DMS153 (cell line): ENCODE results near the gene HPCAL4.

Source experiments
- DNase-seq: peaks from one replicate; lab custom pipeline; 2025; lab: John Stamatoyannopoulos, UW

HPCAL4 gene

GRCh38 chr1:39701049-39701439 lies 9.8 kb upstream of the HPCAL4 start:
- peak; percentile 63 for DNase-seq

DNA sequence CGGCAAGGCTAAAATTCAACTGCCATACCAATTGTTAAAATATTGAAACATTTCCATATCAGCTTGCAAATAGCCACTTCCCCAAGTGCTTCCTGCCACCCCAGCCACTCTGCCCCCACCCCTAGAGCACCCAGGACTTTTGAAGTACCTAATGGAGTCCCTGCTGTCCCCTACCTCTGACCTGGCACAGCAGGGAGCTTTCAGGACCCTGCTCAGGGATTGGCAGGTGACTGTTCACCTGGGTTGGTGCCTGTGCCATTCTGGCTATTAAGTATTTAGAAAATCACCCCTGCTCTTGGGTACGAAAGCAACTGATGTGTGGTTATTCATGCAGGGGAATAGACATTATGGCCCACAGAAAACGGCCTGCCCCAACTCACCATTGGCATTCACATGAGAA lies 9.1 kb upstream of the HPCAL4 start:
- DNase-seq: no peak

DNA sequence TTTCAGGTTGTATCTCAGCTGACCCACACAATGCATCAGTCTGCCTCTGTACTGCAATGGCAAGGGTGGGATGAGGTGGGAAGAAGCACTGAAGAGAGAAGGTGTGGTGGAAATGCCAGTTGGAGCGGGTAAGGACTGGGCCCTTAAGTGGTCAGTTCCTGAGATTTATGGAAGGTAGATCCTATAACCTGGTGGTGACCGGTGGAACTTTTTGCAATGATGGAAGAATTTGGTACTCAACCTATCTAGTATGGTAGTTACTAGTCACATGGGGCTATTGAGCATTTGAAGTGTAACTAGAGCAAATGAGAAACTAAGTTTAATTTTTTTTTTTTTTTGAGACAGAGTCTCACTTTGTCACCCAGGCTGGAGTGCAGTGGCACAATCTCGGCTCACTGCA lies 8.2 kb upstream of the HPCAL4 start:
- no peak for DNase-seq

- no peak for DNase-seq
Measured at GRCh38 chr1:39698568-39698967, 7.3 kb upstream of the HPCAL4 start.

DNA sequence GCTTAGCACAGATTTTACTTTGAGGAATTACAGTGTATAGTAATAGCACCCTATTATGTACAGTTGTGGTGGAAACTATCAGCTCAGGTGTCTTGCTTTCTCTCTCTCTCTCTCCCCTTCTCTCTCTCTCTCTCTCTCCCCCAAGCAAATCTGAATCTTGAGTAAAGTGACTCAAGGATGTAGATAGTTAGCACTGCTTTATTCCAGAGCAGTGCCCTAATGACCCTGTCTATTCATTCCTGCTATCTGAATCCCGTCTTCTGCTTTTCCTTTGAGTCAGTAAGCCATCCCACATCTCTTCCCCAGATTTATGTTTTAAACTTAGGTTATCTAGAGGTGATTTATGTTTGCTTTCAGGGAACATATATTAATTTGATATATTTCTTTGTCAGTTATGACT lies 5.2 kb upstream of the HPCAL4 start:
- DNase-seq: no peak

DNA sequence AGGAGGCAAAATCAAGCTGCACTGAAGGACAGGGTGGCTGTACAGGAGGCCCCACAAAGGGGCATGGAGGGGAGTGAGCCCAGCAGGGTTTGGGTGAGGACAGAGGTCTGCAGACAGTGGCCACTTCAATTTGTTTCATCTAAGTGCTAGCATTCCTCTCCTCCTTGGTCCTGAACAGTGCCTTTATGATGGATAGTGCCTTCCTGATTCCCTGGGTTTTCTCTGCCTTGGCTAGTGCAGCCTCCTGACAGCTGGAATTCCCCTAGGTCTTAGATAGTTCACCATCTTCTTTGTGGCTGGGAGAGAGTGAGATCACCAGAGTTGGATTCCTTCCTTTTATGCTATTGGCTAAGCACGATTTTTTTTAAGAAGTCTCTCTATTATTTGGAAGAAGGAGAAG lies 3.8 kb upstream of the HPCAL4 start:
- no peak for DNase-seq

DNA sequence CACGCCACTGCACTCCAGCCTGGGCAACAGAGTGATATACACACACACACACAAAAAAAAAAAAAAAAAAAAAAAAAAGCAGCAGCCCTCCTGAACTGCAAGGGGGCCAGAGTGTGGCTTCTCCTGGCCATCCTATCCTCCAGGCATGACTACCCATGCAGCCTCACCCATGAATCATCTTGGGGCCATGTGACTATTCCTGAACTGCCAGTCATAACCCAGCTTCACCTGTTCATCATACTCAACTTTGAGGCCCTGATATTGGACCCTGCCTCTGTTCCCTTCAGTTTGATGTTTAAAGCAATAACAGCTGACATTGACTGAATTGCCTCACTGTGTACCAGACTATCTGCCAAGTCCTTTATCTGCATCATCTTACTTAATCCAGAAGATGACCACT lies 2.8 kb upstream of the HPCAL4 start:
- DNase-seq: no peak

DNA sequence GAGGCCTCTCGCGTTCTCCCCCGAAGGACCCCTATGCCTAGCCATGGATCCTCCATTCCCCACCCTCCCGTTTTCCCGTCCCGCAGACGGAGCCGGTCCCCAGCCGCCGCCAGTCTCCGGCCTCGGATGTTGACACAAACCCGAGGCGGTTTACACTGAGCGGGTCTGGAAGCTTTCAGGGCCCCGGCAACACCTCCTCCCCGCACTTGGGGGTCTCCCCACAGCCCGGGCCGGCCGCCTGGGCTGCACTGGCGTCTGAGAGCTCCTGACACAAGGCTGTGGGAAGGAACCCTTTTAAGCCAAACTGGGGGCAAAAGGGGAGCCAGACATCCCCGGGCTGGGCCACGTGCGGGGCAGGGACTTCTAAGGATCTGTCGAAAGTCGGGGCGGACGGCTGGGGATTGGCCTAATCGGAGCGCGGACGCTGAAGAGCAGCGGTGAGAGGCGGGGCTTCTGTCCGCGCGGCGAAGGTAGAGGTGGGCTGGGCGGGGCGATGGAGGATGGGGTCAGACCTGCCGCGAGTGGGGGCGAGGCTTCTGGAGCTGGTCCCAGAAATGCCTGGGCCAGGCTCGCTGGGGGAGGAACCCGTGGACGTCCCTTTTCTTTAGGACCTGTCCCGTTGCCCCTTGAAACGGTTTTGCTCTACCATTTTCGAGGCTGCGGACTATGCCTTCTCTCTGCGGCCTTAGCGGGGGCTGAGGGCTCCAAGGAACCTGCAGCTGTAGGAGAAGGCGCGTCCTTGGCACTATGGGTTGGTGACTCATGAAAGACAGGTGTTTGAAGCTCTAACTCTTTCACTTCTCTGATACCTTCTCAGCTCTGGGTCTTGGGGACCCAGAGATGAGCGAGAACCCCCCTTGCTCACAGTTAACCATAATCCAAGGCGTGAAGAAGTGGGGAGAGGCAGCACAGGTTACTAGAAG lies 1.2 kb upstream of the HPCAL4 start:
- DNase-seq: peak; percentile 31

- no peak for DNase-seq
Measured at GRCh38 chr1:39690794-39691382, 345 bp downstream of the HPCAL4 start.

DNA sequence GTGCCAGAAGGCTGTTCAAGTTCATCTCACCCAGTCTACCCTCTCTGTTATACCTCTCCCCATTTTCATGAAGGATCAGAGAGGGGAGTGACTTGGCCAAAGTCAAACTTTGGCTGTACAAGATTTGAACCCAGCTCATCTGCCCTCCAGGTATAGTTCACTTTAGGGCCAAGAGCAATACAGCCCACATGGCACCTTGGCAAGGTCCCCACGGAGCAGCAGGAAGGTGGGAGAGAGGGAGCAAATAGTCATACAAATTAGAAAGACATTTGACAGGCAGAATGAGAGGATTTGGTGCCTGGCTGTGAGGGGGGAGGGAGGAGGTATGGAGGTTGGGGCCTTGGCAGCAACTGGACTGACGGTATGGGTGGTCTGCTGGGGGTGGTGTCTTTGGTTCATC lies 1.0 kb downstream of the HPCAL4 start:
- DNase-seq: no peak

- no peak for DNase-seq
Measured at GRCh38 chr1:39689635-39690034, 1.6 kb downstream of the HPCAL4 start.

- peak; percentile 31 for DNase-seq
Measured at GRCh38 chr1:39689214-39689613, 2.0 kb downstream of the HPCAL4 start.

DNA sequence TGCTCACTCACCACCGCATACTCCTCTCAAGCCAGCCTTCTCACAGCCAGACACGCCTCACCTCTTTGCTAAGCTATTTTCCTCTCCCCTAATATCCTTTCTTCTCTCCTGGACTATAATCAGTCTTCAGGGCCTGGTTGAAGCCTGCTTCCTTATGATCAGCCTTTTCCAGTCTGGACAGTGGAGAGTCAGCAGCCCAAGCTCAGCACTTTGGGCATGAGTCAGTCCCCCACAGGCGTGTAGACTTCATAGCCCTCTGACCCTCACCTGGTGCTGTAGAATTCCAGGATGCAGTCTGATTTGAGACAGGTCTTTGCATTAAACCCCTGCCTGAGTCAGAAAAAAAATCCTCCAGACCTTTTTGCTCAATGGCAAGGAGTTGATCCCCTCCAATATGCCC lies 2.5 kb downstream of the HPCAL4 start:
- no peak for DNase-seq

DNA sequence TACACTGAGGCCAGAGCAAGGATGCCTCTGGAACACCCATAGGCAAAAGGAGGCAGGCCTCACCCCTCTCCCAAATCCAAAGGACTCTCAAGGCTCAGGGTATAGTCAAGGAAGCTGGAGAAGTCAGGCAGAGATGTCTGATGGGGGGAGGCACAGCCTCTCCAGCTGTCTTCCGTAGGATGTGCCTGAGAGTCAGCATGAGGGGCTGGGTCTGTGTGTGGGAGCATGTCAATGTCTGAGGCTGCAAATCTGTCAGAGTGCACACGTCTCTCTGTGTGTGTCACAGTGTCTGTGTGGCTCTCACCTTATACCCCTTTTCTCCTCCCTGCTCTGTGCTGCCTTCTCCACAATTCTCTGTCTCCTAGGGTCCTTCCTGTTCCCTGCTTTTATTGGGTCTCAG lies 4.0 kb downstream of the HPCAL4 start:
- no peak for DNase-seq

- no peak for DNase-seq
Measured at GRCh38 chr1:39685071-39685470, 6.2 kb downstream of the HPCAL4 start.

DNA sequence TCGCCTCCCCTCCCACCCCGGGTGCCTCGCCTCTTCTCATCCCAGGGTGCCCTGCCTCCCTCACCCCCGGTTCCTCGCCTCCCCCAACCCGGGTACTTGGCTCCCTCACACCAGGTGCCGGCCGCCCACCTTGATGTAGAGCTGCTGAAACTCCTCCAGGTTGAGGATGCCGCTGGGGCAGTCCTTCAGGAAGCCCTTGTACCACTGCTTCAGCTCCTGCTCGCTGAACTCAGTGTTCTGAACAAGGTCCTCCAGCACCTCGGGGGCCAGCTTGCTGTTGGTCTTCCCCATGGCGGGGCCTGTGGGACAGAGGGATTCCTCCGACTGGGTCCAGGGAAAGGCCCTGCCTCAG lies 6.9 kb downstream of the HPCAL4 start:
- DNase-seq: no peak

GRCh38 chr1:39683591-39684312 lies 7.5 kb downstream of the HPCAL4 start:
- no peak for DNase-seq

GRCh38 chr1:39681999-39682398 lies 9.2 kb downstream of the HPCAL4 start:
- DNase-seq: no peak

GRCh38 chr1:39681294-39681693 lies 9.9 kb downstream of the HPCAL4 start:
- DNase-seq: no peak

DNA sequence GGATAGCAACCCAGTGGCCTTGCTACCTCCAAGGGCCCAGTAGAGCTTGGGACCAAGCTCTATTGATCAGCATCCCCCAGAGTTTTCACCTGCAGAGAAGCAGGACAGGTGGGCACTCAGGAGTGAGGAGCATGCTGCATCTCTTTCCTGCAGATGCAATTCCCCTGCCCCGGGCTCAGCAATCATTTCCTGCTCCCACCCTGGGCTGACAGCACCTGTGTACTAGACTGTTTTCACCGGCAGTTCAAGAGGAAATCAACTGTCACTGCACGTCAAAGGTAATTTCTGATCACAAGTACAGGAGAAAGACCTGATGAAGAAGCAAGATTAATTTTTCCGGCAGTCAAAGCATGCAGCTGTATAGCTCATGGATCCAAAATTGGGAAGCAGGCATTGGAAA lies 10.5 kb downstream of the HPCAL4 start:
- no peak for DNase-seq

DNA sequence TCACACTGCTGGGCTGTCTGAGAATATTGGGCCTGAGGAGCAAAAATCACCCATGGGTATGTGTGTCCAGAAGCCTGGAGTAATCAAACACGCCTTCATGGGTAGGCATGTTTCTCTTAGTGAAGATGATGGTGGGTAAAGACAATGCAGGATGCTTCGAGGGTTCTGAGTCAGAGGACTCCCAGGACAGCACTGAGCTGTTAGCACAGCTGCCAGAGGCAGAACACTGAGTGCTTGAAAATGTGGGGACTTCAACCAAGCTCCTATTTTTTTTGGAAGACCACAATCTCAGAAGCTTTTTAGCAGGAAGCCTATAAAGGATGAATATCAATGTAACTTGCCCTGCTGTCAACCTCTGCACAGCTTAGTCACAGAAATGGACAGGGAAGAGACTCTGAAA lies 11.4 kb downstream of the HPCAL4 start:
- DNase-seq: no peak

GRCh38 chr1:39678889-39679288 lies 12.3 kb downstream of the HPCAL4 start:
- DNase-seq: no peak

DNA sequence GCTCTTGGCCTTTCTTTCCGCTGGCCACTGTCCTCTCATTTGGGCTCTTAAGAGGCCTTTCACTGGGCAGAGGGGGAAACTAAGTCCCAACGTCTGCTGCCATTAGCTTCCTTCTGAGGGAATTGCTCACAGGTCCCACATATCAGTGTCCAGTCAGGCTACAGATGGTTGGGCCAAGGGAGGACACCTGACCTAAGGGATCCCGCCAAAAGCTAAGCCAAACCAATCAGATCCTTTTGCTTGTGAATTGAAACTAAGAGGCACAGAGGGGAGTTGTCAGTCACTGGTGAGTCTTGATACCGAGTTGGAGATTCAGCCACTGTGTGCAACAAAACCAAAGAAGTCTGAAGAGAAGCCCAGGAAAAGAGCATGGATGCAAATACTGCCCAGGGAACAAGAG lies 13.6 kb downstream of the HPCAL4 start:
- DNase-seq: no peak
